Transverse colon (tissue), 4 donors: ENCODE results near the gene MX2. TPM values are rescaled to one million over a fixed set of nuclear protein-coding genes. Genes with fewer than 3 reads are reported as not detected.

Experiments
- DNase-seq: peaks from one replicate; pipeline ENCODE4 v3.0.0-alpha.2; 2019
- H3K27ac ChIP-seq, 4 donors: fragments of 200-600 bp; sonication (generic); 2 replicates each; pipeline ENCODE4 v1.5.1; 2016 to 2018; ENCODE audit warnings: inconsistent platforms in 4 of 4
- H3K27me3 ChIP-seq: fragments of 200-600 bp; sonication (generic); 2 replicates; pipeline ENCODE4 v1.5.1; 2017; ENCODE audit warnings: inconsistent platforms
- H3K36me3 ChIP-seq, 4 donors: fragments of 200-600 bp; sonication (generic); 2 replicates each; pipeline ENCODE4 v1.5.1; 2017 to 2019; ENCODE audit warnings: inconsistent platforms in 4 of 4
- H3K4me1 ChIP-seq, 4 donors: fragments of 200-600 bp; sonication (generic); 2 replicates each; pipeline ENCODE4 v1.5.1; 2017 to 2020; ENCODE audit warnings: inconsistent platforms in 4 of 4
- H3K4me3 ChIP-seq, 4 donors: fragments of 200-600 bp; sonication (generic); 1 replicate in 1 of 4; 2 replicates in 3 of 4; pipeline versions ENCODE4 v1.5.1 to v1.6.1; 2017 to 2019; ENCODE audit warnings: inconsistent platforms in 4 of 4
- H3K9me3 ChIP-seq, 2 donors: fragments of 200-600 bp; sonication (generic); 2 replicates each; pipeline ENCODE4 v1.5.1; 2017 to 2019; ENCODE audit warnings: inconsistent platforms in 2 of 2
- CTCF ChIP-seq, 5 experiments: fragments of 200-600 bp in 3 of 5; fragments of 450-650 bp in 2 of 5; sonication (generic) in 3 of 5; IDR thresholded peaks; 1 replicate in 2 of 5; 2 replicates in 3 of 5; pipeline ENCODE4 v1.5.1; 2016 to 2017; ENCODE audit warnings: antibody characterized with exemption in 5 of 5, inconsistent platforms in 3 of 5, mild to moderate bottlenecking in 2 of 5, moderate library complexity in 1 of 5
- EP300 ChIP-seq: sonication (generic); formaldehyde crosslinking; IDR thresholded peaks from one replicate; pipeline ENCODE4 v1.6.1; 2017; ENCODE audit warnings: antibody characterized with exemption, low read depth
- POLR2A ChIP-seq: fragments of 450-650 bp; IDR thresholded peaks from one replicate; pipeline ENCODE4 v1.6.1; 2016; ENCODE audit warnings: antibody characterized with exemption, mild to moderate bottlenecking, moderate library complexity
- POLR2AphosphoS5 ChIP-seq, 3 donors: sonication (generic); formaldehyde crosslinking; IDR thresholded peaks; one replicate each; pipeline ENCODE4 v1.6.1; 2016; ENCODE audit warnings: antibody characterized with exemption in 3 of 3
- WGBS, 2 donors: methylation state at CpG; one replicate each; pipeline ENCODE4 v1.1.5; 2018; ENCODE audit warnings: low coverage in 1 of 2; 5-methylcytosine and 5-hydroxymethylcytosine counted together
- in situ Hi-C, 4 donors: fragments of 200-750 bp; cut with MboI; loops; one replicate each; pipeline versions ENCODE4 v1.15.0 to v1.15.1; 2017; ENCODE audit warnings: low sequenced_read_pairs in 3 of 4, low pct_ligation_motif_present in 1 of 4, low pct_unique_long_range_greater_than_20kb in 1 of 4
- intact Hi-C: fragments of 100-400 bp; cut with DNase I; formaldehyde crosslinking; loops from one replicate; pipeline ENCODE4 v1.15.1; 2023; ENCODE audit warnings: low total_unique reads
- total RNA-seq, 4 donors: library from RNA; depleted of rRNA; stranded (reverse); fragments of >200 nt; gene quantifications; one replicate each; pipeline ENCODE4 v1.1.0, GENCODE V29; 2016

MX2 gene
- total RNA-seq, 4 donors from 2014 or later, result 3.4 to 16.9 (median 4.1) TPM

GRCh38 chr21:41360072-41360821 is 1.6 kb upstream of the MX2 start:
- no peaks in the 10 kb centered on the region for H3K9me3 ChIP-seq
- DNase-seq, result peak; percentile 73
- H3K4me1 ChIP-seq, result peaks cover 5 to 44% (median 23%) of the 10 kb centered on the region in 4 donors
- no peak overlapping the region for H3K4me3 ChIP-seq
- H3K36me3 ChIP-seq, result no peaks in the 10 kb centered on the region
- H3K27me3 ChIP-seq, result no peaks in the 10 kb centered on the region
- peak overlapping the region; percentile 64 to 87 (median 76) for H3K27ac ChIP-seq
- intact Hi-C loops (no loop called here), in situ Hi-C loops (no loop called here)
- WGBS, 2 donors, result 62% methylated on average over 21 of the region's 22 CpGs; no CpG with 5 or more reads in 1 of the 2 donors
- TF ChIP-seq CTCF (IDR thresholded peaks at IDR 0.05) (peak; percentile 9 to 41 (median 39)), EP300 (no peak)

GRCh38 chr21:41361053-41361785 is 608 bp upstream of the MX2 start:
- H3K27me3 ChIP-seq, result no peaks in the 10 kb centered on the region
- 64 to 77% methylated on average over 8 to 16 of the region's 16 CpGs for WGBS, 2 donors
- TF ChIP-seq EP300 (no peak), POLR2AphosphoS5 (IDR thresholded peaks at IDR 0.05) (no peak), POLR2A (no peak), CTCF (IDR thresholded peaks at IDR 0.05) (no peak)
- no peaks in the 10 kb centered on the region for H3K36me3 ChIP-seq
- in situ Hi-C loops (no loop called here), intact Hi-C loops (no loop called here)
- peak overlapping the region in 3 of 4 donors; percentile 17 to 43 (median 29) for H3K4me3 ChIP-seq
- no peak for DNase-seq
- no peaks in the 10 kb centered on the region for H3K9me3 ChIP-seq
- H3K4me1 ChIP-seq, result peaks cover 5 to 46% (median 23%) of the 10 kb centered on the region in 4 donors
- peak overlapping the region; percentile 82 to 88 (median 87) for H3K27ac ChIP-seq

GRCh38 chr21:41362605-41363369 is 960 bp downstream of the MX2 start:
- Histone ChIP-seq H3K27me3 (no peaks in the 10 kb centered on the region), H3K4me1 (peaks cover 5 to 61% (median 23%) of the 10 kb centered on the region in 4 donors), H3K9me3 (no peaks in the 10 kb centered on the region), H3K36me3 (no peaks in the 10 kb centered on the region), H3K4me3 (peak overlapping the region in 2 of 4 donors; percentile 29 to 43), H3K27ac (peak overlapping the region; percentile 82 to 88 (median 87))
- in situ Hi-C loops (no loop called here), intact Hi-C loops (no loop called here)
- DNase-seq, result no peak
- 80 to 92% methylated on average over 10 to 16 of the region's 16 CpGs for WGBS, 2 donors
- TF ChIP-seq EP300 (no peak), POLR2AphosphoS5 (IDR thresholded peaks at IDR 0.05) (no peak), CTCF (IDR thresholded peaks at IDR 0.05) (no peak), POLR2A (no peak)
